ENCODE measurements around the gene DGKI. TPM values are rescaled to one million over a fixed set of nuclear protein-coding genes. Genes with fewer than 3 reads are reported as not detected.

DGKI gene
- polyA plus RNA-seq, 2 of the 4 experiments (the other 2 are of a cell fraction) = 0.05 to 0.08 TPM

GRCh38 chr7:137661634-137662033, 185.1 kb downstream of the DGKI start:
- DNase-seq (ENCODE audit: low read depth in 1 of 2, low spot score in 1 of 2) (no peak), ATAC-seq (no peak), FAIRE-seq (no peak)
- Histone ChIP-seq H3K9me3 (no peaks in the 10 kb centered on the region), H3K27ac (no peak overlapping the region), H3K4me1 (no peaks in the 10 kb centered on the region), H3K4me3 (no peak overlapping the region), H3K4me2 (no peak overlapping the region)
- CTCF ChIA-PET = no interaction called here
- 51% methylated on average over 4 of the region's 4 CpGs for WGBS (ENCODE audit: missing lambda C conversion rate)
- POLR2A ChIA-PET = no interaction called here
- TF ChIP-seq GATA3 (IDR thresholded peaks at IDR 0.05; ENCODE audit: borderline replicate concordance) = no peak
- TF ChIP-seq BCL3 (IDR thresholded peaks at IDR 0.05) = no peak

GRCh38 chr7:137658190-137658900, 188.4 kb downstream of the DGKI start:
- Histone ChIP-seq H3K4me2 (no peak overlapping the region), H3K4me3 (no peak overlapping the region), H3K27ac (no peak overlapping the region), H3K9me3 (no peaks in the 10 kb centered on the region), H3K4me1 (no peaks in the 10 kb centered on the region)
- CTCF ChIA-PET = interaction anchor here (1.0 to 9.1 kb wide), 5 partner anchors 23 to 350 kb away, joined by 3 to 111 read pairs (median 4); no protein-coding TSS in a partner anchor
- ATAC-seq (no peak), DNase-seq (ENCODE audit: low read depth in 1 of 2, low spot score in 1 of 2) (no peak), FAIRE-seq (no peak)
- TF ChIP-seq ZC3H11A (IDR thresholded peaks at IDR 0.05) (no peak), JUNB (IDR thresholded peaks at IDR 0.05) (no peak), MYC (IDR thresholded peaks at IDR 0.05; ENCODE audit: borderline replicate concordance, low read length) (no peak), PHF8 (IDR thresholded peaks at IDR 0.05; ENCODE audit: borderline replicate concordance, low read depth) (no peak), ZFP36 (IDR thresholded peaks at IDR 0.05; ENCODE audit: borderline replicate concordance, partially characterized antibody) (no peak), HMGXB4 (CRISPR knock-in tag; IDR thresholded peaks at IDR 0.05; ENCODE audit: borderline replicate concordance) (no peak), USF2 (IDR thresholded peaks at IDR 0.05) (no peak)
- WGBS (ENCODE audit: missing lambda C conversion rate) = 56% methylated on average over 9 of the region's 9 CpGs
- POLR2A ChIA-PET = no interaction called here

GRCh38 chr7:137657476-137658189, 189.1 kb downstream of the DGKI start:
- TF ChIP-seq GATA3 (IDR thresholded peaks at IDR 0.05; ENCODE audit: borderline replicate concordance) (no peak), MAFK (IDR thresholded peaks at IDR 0.05; ENCODE audit: partially characterized antibody) (no peak), HOXA7 (CRISPR knock-in tag; IDR thresholded peaks at IDR 0.05) (no peak), HES2 (IDR thresholded peaks at IDR 0.05) (no peak), ZSCAN20 (CRISPR knock-in tag; IDR thresholded peaks at IDR 0.05) (no peak), SREBF2 (IDR thresholded peaks at IDR 0.05) (no peak), PHF8 (IDR thresholded peaks at IDR 0.05; ENCODE audit: borderline replicate concordance, low read depth) (no peak), CHD4 (IDR thresholded peaks at IDR 0.05; ENCODE audit: borderline replicate concordance) (no peak), RAD21 (conservative IDR thresholded peaks at IDR 0.05 in 1 of 2, IDR thresholded peaks at IDR 0.05 in 1 of 2) (no peak), MAX (IDR thresholded peaks at IDR 0.05) (no peak), MAZ (IDR thresholded peaks at IDR 0.05; ENCODE audit: borderline replicate concordance, low read depth, low read length) (no peak)
- H3K4me3 ChIP-seq = no peak overlapping the region
- CTCF ChIA-PET = interaction anchor here (1.0 to 9.1 kb wide), 9 partner anchors 8 to 351 kb away, joined by 3 to 111 read pairs (median 5); no protein-coding TSS in a partner anchor
- FAIRE-seq = no peak
- no peaks in the 10 kb centered on the region for H3K4me1 ChIP-seq
- no peak overlapping the region for H3K4me2 ChIP-seq
- POLR2A ChIA-PET = no interaction called here
- H3K9me3 ChIP-seq = no peaks in the 10 kb centered on the region
- 51% methylated on average over 4 of the region's 4 CpGs for WGBS (ENCODE audit: missing lambda C conversion rate)
- H3K27ac ChIP-seq = no peak overlapping the region
- ATAC-seq = no peak
- no peak for DNase-seq (ENCODE audit: low read depth in 1 of 2, low spot score in 1 of 2)
